Naive thymus-derived CD4-positive, alpha-beta T cell (primary cell): ENCODE measurements around the gene RFX3. TPM values are rescaled to one million over a fixed set of nuclear protein-coding genes. Genes with fewer than 3 reads are reported as not detected.

Source experiments
- ATAC-seq: fragments of 150-1000 bp; cut with Tn5 transposase; 2 replicates; pipeline ENCODE4 v1.10.0; 2021; ENCODE audit warnings: mild to moderate bottlenecking, moderate library complexity
- CTCF ChIA-PET: fragments of 350-600 bp; sonication (Branson Sonifier 250); formaldehyde crosslinking; loops from one replicate; lab custom pipeline; 2021; ENCODE audit warnings: antibody characterized with exemption; lab: Charles Lee
- POLR2A ChIA-PET: fragments of 350-600 bp; sonication (Branson Sonifier 250); formaldehyde crosslinking; loops from one replicate; lab custom pipeline; 2021; ENCODE audit warnings: antibody characterized with exemption, inconsistent platforms; lab: Charles Lee
- DNase-seq, 9 donors: peaks; one replicate each; pipeline versions ENCODE4 v3.0.0 to v3.0.0-alpha.2; 2020 to 2022; ENCODE audit warnings: mixed read lengths in 1 of 9
- H3K27ac ChIP-seq: one replicate; pipeline ENCODE4 v1.7.0; 2013; ENCODE audit warnings: mild to moderate bottlenecking, low read depth, low read length, moderate library complexity
- H3K27me3 ChIP-seq, 2 donors: one replicate each; pipeline ENCODE4 v1.7.0; 2013; ENCODE audit warnings: low read length in 2 of 2, mild to moderate bottlenecking in 2 of 2, moderate library complexity in 2 of 2; ENCODE audit not compliant: control insufficient read depth in 2 of 2, insufficient read depth in 2 of 2
- H3K36me3 ChIP-seq, 3 experiments: 1 replicate in 2 of 3; 2 replicates in 1 of 3; pipeline ENCODE4 v1.7.0; 2013; ENCODE audit warnings: low read length in 3 of 3, mild to moderate bottlenecking in 3 of 3, moderate library complexity in 1 of 3; ENCODE audit not compliant: insufficient read depth in 3 of 3, control insufficient read depth in 2 of 3
- H3K4me1 ChIP-seq, 2 donors: one replicate each; pipeline ENCODE4 v1.7.0; 2013; ENCODE audit warnings: low read length in 2 of 2, mild to moderate bottlenecking in 2 of 2, moderate library complexity in 1 of 2; ENCODE audit not compliant: control insufficient read depth in 2 of 2, insufficient read depth in 2 of 2
- H3K4me3 ChIP-seq: 2 replicates; pipeline ENCODE4 v1.7.0; 2013; ENCODE audit warnings: mild to moderate bottlenecking, low read length
- H3K9me3 ChIP-seq, 3 experiments: 1 replicate in 2 of 3; 2 replicates in 1 of 3; pipeline ENCODE4 v1.7.0; 2013; ENCODE audit warnings: low read length in 3 of 3; ENCODE audit not compliant: control insufficient read depth in 2 of 3
- H3K27ac Mint-ChIP-seq, 9 donors: one replicate each; pipeline ENCODE4 v1.8.0; 2020 to 2022; ENCODE audit warnings: mixed read lengths in 9 of 9, mild to moderate bottlenecking in 8 of 9, moderate library complexity in 5 of 9, inconsistent platforms in 2 of 9
- H3K27me3 Mint-ChIP-seq, 5 donors: one replicate each; pipeline ENCODE4 v1.8.0; 2021 to 2022; ENCODE audit warnings: mixed read lengths in 5 of 5, mild to moderate bottlenecking in 1 of 5
- H3K36me3 Mint-ChIP-seq, 5 donors: one replicate each; pipeline ENCODE4 v1.8.0; 2020 to 2022; ENCODE audit warnings: mixed read lengths in 5 of 5, mild to moderate bottlenecking in 3 of 5, inconsistent platforms in 1 of 5
- H3K4me1 Mint-ChIP-seq, 7 donors: one replicate each; pipeline ENCODE4 v1.8.0; 2020 to 2022; ENCODE audit warnings: mixed read lengths in 7 of 7, mild to moderate bottlenecking in 3 of 7, inconsistent platforms in 1 of 7
- H3K4me3 Mint-ChIP-seq, 10 donors: one replicate each; pipeline ENCODE4 v1.8.0; 2020 to 2022; ENCODE audit warnings: mild to moderate bottlenecking in 10 of 10, mixed read lengths in 10 of 10, moderate library complexity in 6 of 10, inconsistent platforms in 2 of 10
- H3K9me3 Mint-ChIP-seq, 11 donors: one replicate each; pipeline ENCODE4 v1.8.0; 2020 to 2022; ENCODE audit warnings: mixed read lengths in 11 of 11, mild to moderate bottlenecking in 4 of 11, inconsistent platforms in 1 of 11, moderate library complexity in 1 of 11
- intact Hi-C, 2 donors: fragments of 100-400 bp; cut with micrococcal nuclease; formaldehyde crosslinking; loops; one replicate each; pipeline ENCODE4 v1.15.1; 2023
- polyA plus RNA-seq, 2 donors: library from polyadenylated mRNA; unstranded; fragments of 300-500 nt; fragmentation: Illumina TruSeq; gene quantifications; one replicate each; pipeline ENCODE4 v1.2.3, GENCODE V29; 2021
- total RNA-seq, 6 experiments: library from RNA in 5 of 6; stranded (reverse) in 5 of 6; gene quantifications; 1 replicate in 5 of 6; 2 replicates in 1 of 6; pipeline ENCODE4 v1.2.3 and lab custom pipeline; 2021 to 2026

Gene RFX3
- total and polyA plus RNA-seq, 7 experiments from 2014 or later, result 6.2 to 31.7 (median 24.7) TPM

DNA sequence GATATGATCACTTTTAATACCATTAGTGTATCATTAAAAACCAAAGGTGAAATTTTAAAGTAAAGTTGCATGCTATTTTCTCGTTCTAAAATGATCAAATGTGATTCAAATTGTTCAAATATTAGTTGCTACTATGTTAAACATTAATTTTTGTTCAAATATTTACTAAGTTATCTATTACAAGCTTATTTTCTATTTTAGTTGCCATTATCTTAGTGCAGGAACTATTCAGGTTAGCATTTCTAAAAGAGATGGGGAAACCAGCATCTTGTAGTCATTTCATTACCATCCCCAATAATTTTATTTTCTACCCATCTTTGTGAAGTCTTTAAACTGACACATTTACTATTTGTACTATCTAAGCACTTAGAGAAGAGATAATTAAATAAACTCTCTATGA lies 166.0 kb downstream of the RFX3 start:
- peaks cover 0 to 37% (median 32%) of the 10 kb centered on the region in 5 donors for H3K36me3 Mint-ChIP-seq
- no peak overlapping the region for H3K4me3 ChIP-seq
- CTCF ChIA-PET, result no interaction called here

DNA sequence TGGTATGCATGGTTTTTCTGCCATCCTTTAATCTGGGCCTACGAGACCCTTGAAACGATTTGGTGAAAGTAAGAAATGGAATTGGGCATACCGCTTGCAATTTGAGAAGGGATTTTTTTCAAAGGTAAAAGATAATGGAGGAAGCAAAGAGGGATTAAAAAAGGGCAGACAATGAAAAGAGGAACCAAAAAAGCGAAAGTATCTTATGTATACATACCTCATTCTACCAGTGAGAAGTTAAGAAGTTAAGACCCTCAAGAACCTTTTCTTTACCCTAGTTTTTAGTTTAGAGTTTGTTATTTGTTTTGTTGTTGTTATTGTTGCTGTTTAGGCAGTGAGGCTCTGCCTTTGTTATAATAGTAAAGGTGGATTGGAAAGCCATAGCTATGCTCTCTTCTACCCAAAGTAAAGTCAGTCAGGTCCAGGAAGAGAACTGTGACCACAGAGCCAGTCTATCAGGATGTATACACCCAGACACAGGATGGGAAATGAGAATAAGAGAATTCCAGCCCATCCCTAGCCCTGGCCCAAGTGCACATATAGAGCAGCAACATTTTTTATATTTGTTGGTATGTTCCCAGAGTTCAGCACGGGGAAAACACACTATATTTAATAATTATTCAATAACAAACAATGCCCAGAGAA lies 166.6 kb downstream of the RFX3 start:
- Mint-ChIP-seq H3K9me3 (peaks cover 0 to 11% (median 3%) of the 10 kb centered on the region in 11 donors), H3K36me3 (peaks cover 0 to 39% (median 35%) of the 10 kb centered on the region in 5 donors), H3K4me1 (peaks cover 0 to 21% (median 16%) of the 10 kb centered on the region in 7 donors), H3K27me3 (no peaks in the 10 kb centered on the region), H3K4me3 (no peak overlapping the region), H3K27ac (peak overlapping the region in 1 of 9 donors; percentile 8)
- DNase-seq (no peak), ATAC-seq (no peak)
- Histone ChIP-seq H3K27me3 (no peaks in the 10 kb centered on the region), H3K27ac (no peak overlapping the region), H3K9me3 (peaks cover 0 to 4% (median 0%) of the 10 kb centered on the region in 3 experiments), H3K36me3 (no peaks in the 10 kb centered on the region), H3K4me3 (no peak overlapping the region), H3K4me1 (no peaks in the 10 kb centered on the region)
- intact Hi-C loops, result no loop called here
- CTCF ChIA-PET, result no interaction called here
- POLR2A ChIA-PET, result no interaction called here

More for the DNA sequence above, 166.0 kb downstream of the RFX3 start:
- H3K9me3 Mint-ChIP-seq, result peaks cover 0 to 6% (median 0%) of the 10 kb centered on the region in 11 donors
- no peaks in the 10 kb centered on the region for H3K36me3 ChIP-seq
- ATAC-seq (no peak), DNase-seq (no peak)
- intact Hi-C loops, result no loop called here
- peaks cover 0 to 2% (median 0%) of the 10 kb centered on the region in 3 experiments for H3K9me3 ChIP-seq
- no peaks in the 10 kb centered on the region for H3K27me3 ChIP-seq
- H3K4me3 Mint-ChIP-seq, result no peak overlapping the region
- POLR2A ChIA-PET, result no interaction called here
- no peaks in the 10 kb centered on the region for H3K4me1 ChIP-seq
- H3K27ac Mint-ChIP-seq, result no peak overlapping the region
- no peaks in the 10 kb centered on the region for H3K27me3 Mint-ChIP-seq
- no peak overlapping the region for H3K27ac ChIP-seq
- peaks cover 0 to 23% (median 16%) of the 10 kb centered on the region in 7 donors for H3K4me1 Mint-ChIP-seq

DNA sequence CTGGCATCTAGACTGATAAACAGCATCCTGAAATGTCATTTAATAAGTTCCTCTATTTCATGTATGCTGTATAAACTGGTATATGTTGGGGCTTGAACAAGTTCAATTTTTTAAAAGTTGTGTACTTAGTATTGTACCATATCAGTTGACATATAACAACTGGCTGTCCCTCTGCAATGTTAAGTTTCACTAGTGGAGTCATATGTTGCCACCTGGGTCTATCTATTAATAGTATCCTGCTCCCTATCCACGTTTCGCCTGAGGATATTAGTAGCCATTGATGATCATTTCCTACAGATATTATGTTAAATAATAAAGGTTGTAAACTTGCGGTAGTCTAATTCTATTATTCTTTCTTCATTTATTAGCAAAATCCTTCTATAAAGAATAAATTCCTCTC lies 177.6 kb downstream of the RFX3 start:
- Histone ChIP-seq H3K4me1 (no peaks in the 10 kb centered on the region), H3K27me3 (no peaks in the 10 kb centered on the region), H3K4me3 (no peak overlapping the region), H3K9me3 (no peaks in the 10 kb centered on the region), H3K36me3 (no peaks in the 10 kb centered on the region), H3K27ac (no peak overlapping the region)
- CTCF ChIA-PET, result no interaction called here
- H3K27me3 Mint-ChIP-seq, result no peaks in the 10 kb centered on the region
- DNase-seq (no peak), ATAC-seq (no peak)
- POLR2A ChIA-PET, result no interaction called here
- peaks cover 9 to 44% (median 29%) of the 10 kb centered on the region in 5 donors for H3K36me3 Mint-ChIP-seq
- intact Hi-C loops, result no loop called here
- H3K27ac Mint-ChIP-seq, result peak overlapping the region in 1 of 9 donors; percentile 2
- peaks cover 0 to 10% (median 2%) of the 10 kb centered on the region in 11 donors for H3K9me3 Mint-ChIP-seq
- H3K4me3 Mint-ChIP-seq, result no peak overlapping the region
- H3K4me1 Mint-ChIP-seq, result peaks cover 0 to 16% (median 1%) of the 10 kb centered on the region in 7 donors

DNA sequence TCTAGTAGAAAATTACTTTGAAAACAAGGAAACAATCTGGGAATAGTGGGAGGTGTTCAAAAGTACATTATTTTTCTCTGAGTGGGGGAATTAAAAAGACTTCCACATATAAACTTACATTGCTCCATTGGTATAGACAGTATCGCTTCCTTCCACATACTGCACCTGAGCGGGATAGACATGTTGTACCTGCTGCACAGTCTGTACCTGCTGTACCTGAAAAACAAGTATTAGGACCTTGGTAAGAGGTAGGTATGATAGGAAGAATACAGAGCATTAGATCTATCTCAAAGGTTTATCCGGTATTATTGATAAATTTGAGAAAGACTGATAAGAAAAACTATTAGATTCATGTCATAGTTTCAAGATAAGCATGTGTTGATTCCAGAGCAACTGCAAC lies 179.3 kb downstream of the RFX3 start:
- ChIA-PET CTCF (interaction anchor here (0.6 kb wide), 1 partner anchor 306 kb away, joined by 3 read pairs; no protein-coding TSS in a partner anchor), POLR2A (no interaction called here)
- Mint-ChIP-seq H3K36me3 (peaks cover 8 to 43% (median 38%) of the 10 kb centered on the region in 5 donors), H3K9me3 (peaks cover 0 to 8% (median 0%) of the 10 kb centered on the region in 11 donors), H3K27me3 (no peaks in the 10 kb centered on the region), H3K4me1 (peaks cover 0 to 20% (median 3%) of the 10 kb centered on the region in 7 donors), H3K27ac (no peak overlapping the region), H3K4me3 (no peak overlapping the region)
- intact Hi-C loops, result no loop called here
- Histone ChIP-seq H3K27ac (no peak overlapping the region), H3K9me3 (no peaks in the 10 kb centered on the region), H3K4me3 (no peak overlapping the region), H3K36me3 (no peaks in the 10 kb centered on the region), H3K4me1 (no peaks in the 10 kb centered on the region), H3K27me3 (no peaks in the 10 kb centered on the region)
- DNase-seq, result no peak
- no peak for ATAC-seq

DNA sequence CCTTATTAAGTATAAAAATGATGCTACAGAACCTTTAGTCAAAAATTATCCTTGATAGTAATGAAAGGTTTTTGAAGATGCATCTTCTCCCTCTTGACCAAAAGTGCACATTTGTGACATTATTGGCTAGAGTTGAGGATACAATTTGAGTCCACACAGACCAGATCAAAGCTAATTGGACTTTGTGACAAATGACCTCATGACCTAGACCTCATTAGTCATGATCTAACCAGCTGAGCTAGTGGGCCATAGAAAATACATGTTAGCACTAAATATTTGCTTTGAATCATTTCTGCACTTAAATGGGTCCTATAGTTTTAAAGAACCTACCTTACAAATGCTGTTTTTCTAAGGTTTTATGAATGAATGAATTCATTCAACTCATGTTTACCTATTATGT lies 182.1 kb downstream of the RFX3 start:
- intact Hi-C loops, result no loop called here
- no peaks in the 10 kb centered on the region for H3K9me3 ChIP-seq
- Mint-ChIP-seq H3K27ac (no peak overlapping the region), H3K9me3 (peaks cover 0 to 5% (median 3%) of the 10 kb centered on the region in 11 donors), H3K27me3 (no peaks in the 10 kb centered on the region), H3K4me3 (no peak overlapping the region), H3K36me3 (peaks cover 11 to 36% (median 30%) of the 10 kb centered on the region in 5 donors), H3K4me1 (peaks cover 0 to 12% (median 3%) of the 10 kb centered on the region in 7 donors)
- no peak overlapping the region for H3K4me3 ChIP-seq
- no peak overlapping the region for H3K27ac ChIP-seq
- POLR2A ChIA-PET, result no interaction called here
- no peaks in the 10 kb centered on the region for H3K27me3 ChIP-seq
- ATAC-seq (no peak), DNase-seq (no peak)
- H3K36me3 ChIP-seq, result no peaks in the 10 kb centered on the region
- no peaks in the 10 kb centered on the region for H3K4me1 ChIP-seq
- CTCF ChIA-PET, result interaction anchor here (0.7 kb wide), 1 partner anchor 24 kb away, joined by 4 read pairs; no protein-coding TSS in a partner anchor

DNA sequence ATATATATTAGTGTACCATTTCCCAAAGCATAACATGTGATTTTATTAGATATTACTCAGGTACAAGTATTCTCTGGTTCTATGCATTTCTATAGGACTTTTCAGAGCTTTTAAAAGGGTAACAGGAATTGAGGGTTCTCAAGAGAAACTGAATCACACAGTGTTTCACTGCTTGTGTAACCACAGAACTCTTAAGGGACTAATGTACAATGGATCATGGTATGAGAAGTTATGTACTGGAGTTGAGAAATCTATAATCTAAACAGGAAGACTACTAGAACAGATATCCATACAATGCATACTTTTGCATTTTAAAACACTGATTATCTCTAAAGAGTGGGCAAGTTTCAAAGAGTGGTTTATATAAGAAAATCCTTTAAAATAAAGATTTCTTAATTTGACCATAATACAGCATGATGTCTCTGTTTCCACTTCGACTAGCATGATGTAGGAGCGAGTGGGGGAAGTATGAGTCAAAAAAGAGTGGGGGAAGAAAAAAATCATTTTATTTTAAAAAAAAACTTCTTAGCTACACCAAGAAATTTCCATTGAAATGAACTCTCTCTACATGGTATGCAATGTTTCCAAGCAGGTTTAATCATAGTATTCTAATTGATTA lies 183.5 kb downstream of the RFX3 start:
- peaks cover 1 to 18% (median 9%) of the 10 kb centered on the region in 7 donors for H3K4me1 Mint-ChIP-seq

More for the DNA sequence above, 183.5 kb downstream of the RFX3 start:
- Histone ChIP-seq H3K9me3 (no peaks in the 10 kb centered on the region), H3K27me3 (no peaks in the 10 kb centered on the region), H3K36me3 (no peaks in the 10 kb centered on the region), H3K4me1 (no peaks in the 10 kb centered on the region), H3K27ac (no peak overlapping the region), H3K4me3 (no peak overlapping the region)
- Mint-ChIP-seq H3K27ac (no peak overlapping the region), H3K36me3 (peaks cover 11 to 35% (median 29%) of the 10 kb centered on the region in 5 donors), H3K4me3 (no peak overlapping the region), H3K27me3 (no peaks in the 10 kb centered on the region), H3K9me3 (peaks cover 0 to 5% (median 3%) of the 10 kb centered on the region in 11 donors)
- CTCF ChIA-PET, result no interaction called here
- intact Hi-C loops, result no loop called here
- no peak for DNase-seq
- no peak for ATAC-seq
- POLR2A ChIA-PET, result no interaction called here
